K562 (cell line): ENCODE results near the gene FSD1L. TPM values are rescaled to one million over a fixed set of nuclear protein-coding genes. Genes with fewer than 3 reads are reported as not detected.

Source experiments
- ATAC-seq: fragments of 200-7000 bp; cut with Tn5 transposase; 3 replicates; pipeline ENCODE4 v1.9.1; 2020; ENCODE audit warnings: moderate library complexity
- BruUV-seq: library from RNA; stranded (reverse); fragments of 400-500 nt; replicated peaks from 2 replicates; lab custom pipeline; 2021; lab: Mats Ljungman, UMichigan
- CTCF ChIA-PET: fragments of 300-600 bp; formaldehyde crosslinking; extraction: SDS; loops from one replicate; lab custom pipeline; 2021; ENCODE audit warnings: low intra/inter-chr PET ratio; lab: Yijun Ruan, JAX
- POLR2A ChIA-PET: fragments of 300-600, 350-650 bp; sonication (Branson Sonifier 250); formaldehyde crosslinking; extraction: SDS; loops from one replicate; lab custom pipeline; 2021; ENCODE audit warnings: antibody characterized with exemption, inconsistent platforms; lab: Yijun Ruan, JAX
- DNase-seq, 4 experiments: peaks; one replicate each; pipeline versions ENCODE4 v3.0.0 to v3.0.0-alpha.2; 2011 to 2018; ENCODE audit warnings: low spot score in 3 of 4, mixed read lengths in 3 of 4; ENCODE audit errors: extremely low read depth in 1 of 4
- FAIRE-seq: peaks from 2 replicates; lab custom pipeline; 2011; peaks lifted over from hg19 to GRCh38; lab: Jason Lieb, UNC
- H2AFZ ChIP-seq: 2 replicates; pipeline ENCODE4 v1.6.0; 2011; ENCODE audit warnings: low read depth, low read length, control low read depth, inconsistent platforms
- H3K27ac ChIP-seq: fragments of 200-600 bp; 3 replicates; pipeline ENCODE4 v1.8.0; 2011; ENCODE audit warnings: low read depth, mild to moderate bottlenecking, control low read depth, inconsistent platforms, low read length, moderate library complexity, mixed read lengths; ENCODE audit errors: extremely low read depth
- H3K27me3 ChIP-seq, 2 experiments: fragments of 300-600 bp in 1 of 2; 2 replicates in 1 of 2; 3 replicates in 1 of 2; pipeline versions ENCODE4 v1.6.0 to v1.8.0; 2011; ENCODE audit warnings: inconsistent platforms in 2 of 2, low read length in 2 of 2, mild to moderate bottlenecking in 1 of 2, mixed read lengths in 1 of 2, moderate library complexity in 1 of 2; ENCODE audit not compliant: control insufficient read depth in 2 of 2, insufficient read depth in 2 of 2
- H3K36me3 ChIP-seq: fragments of 300-600 bp; 3 replicates; pipeline ENCODE4 v1.8.0; 2011; ENCODE audit warnings: mild to moderate bottlenecking, low read length, inconsistent platforms; ENCODE audit not compliant: control insufficient read depth, insufficient read depth
- H3K4me1 ChIP-seq, 2 experiments: fragments of 200-600 bp in 1 of 2; replicated peaks in 1 of 2; 2 replicates in 1 of 2; 3 replicates in 1 of 2; pipeline versions ENCODE4 v1.5.1 to v1.8.0; 2011; ENCODE audit warnings: inconsistent platforms in 2 of 2, low read length in 2 of 2, mild to moderate bottlenecking in 1 of 2, mixed read lengths in 1 of 2, moderate library complexity in 1 of 2; ENCODE audit not compliant: control insufficient read depth in 2 of 2, insufficient read depth in 2 of 2
- H3K4me2 ChIP-seq: 2 replicates; pipeline ENCODE4 v1.6.1; 2011; ENCODE audit warnings: low read length, control low read depth, inconsistent platforms, mixed read lengths; ENCODE audit not compliant: insufficient read depth
- H3K4me3 ChIP-seq: fragments of 200-600 bp; sonication (generic), shearing (Covaris generic); 2 replicates; pipeline ENCODE4 v1.5.1; 2016; ENCODE audit warnings: control low read depth, inconsistent platforms
- H3K79me2 ChIP-seq: fragments of 200-600 bp; 3 replicates; pipeline ENCODE4 v1.8.0; 2011; ENCODE audit warnings: low read length, inconsistent platforms; ENCODE audit not compliant: control insufficient read depth, insufficient read depth
- H3K9ac ChIP-seq, 2 experiments: 2 replicates each; pipeline versions ENCODE4 v1.6.0 to v1.6.1; 2011; ENCODE audit warnings: low read depth in 2 of 2, low read length in 2 of 2, control low read depth in 1 of 2, inconsistent platforms in 1 of 2, mild to moderate bottlenecking in 1 of 2, mixed read lengths in 1 of 2; ENCODE audit not compliant: insufficient read depth in 1 of 2
- H3K9me1 ChIP-seq: one replicate; pipeline ENCODE4 v1.6.0; 2011; ENCODE audit warnings: inconsistent platforms, mild to moderate bottlenecking, low read length, moderate library complexity; ENCODE audit not compliant: control insufficient read depth, insufficient read depth
- H3K9me3 ChIP-seq: replicated peaks from 2 replicates; pipeline ENCODE4 v1.5.1; 2011; ENCODE audit warnings: low read depth, low read length, inconsistent platforms; ENCODE audit not compliant: control insufficient read depth, insufficient read depth
- H4K20me1 ChIP-seq: replicated peaks from 2 replicates; pipeline ENCODE4 v1.6.1; 2011; ENCODE audit warnings: low read length, inconsistent platforms, mixed read lengths; ENCODE audit not compliant: control insufficient read depth, insufficient read depth
- ARID2 ChIP-seq: fragments of 450-650 bp; IDR thresholded peaks from 2 replicates; pipeline ENCODE4 v1.6.1; 2017; ENCODE audit warnings: antibody characterized with exemption, mild to moderate bottlenecking
- BMI1 ChIP-seq: fragments of 150-350 bp; IDR thresholded peaks from 2 replicates; pipeline ENCODE4 v1.6.1; 2014; ENCODE audit warnings: low read length
- CCAR2 ChIP-seq: fragments of 200-400 bp; formaldehyde crosslinking; IDR thresholded peaks from 2 replicates; pipeline ENCODE4 v1.6.1; 2017; ENCODE audit warnings: mild to moderate bottlenecking, low read depth, low read length
- DPF2 ChIP-seq: fragments of 450-650 bp; IDR thresholded peaks from 2 replicates; pipeline ENCODE4 v1.6.1; 2016
- MAFG ChIP-seq: fragments of 450-650 bp; conservative IDR thresholded peaks from 2 replicates; pipeline ENCODE4 v1.6.1; 2016; ENCODE audit warnings: missing genetic modification characterization, missing compliant biosample characterization
- NR3C1 ChIP-seq: sonication (generic); formaldehyde crosslinking; IDR thresholded peaks from 2 replicates; pipeline ENCODE4 v1.8.1; 2022; ENCODE audit warnings: missing genetic modification reagents
- PPARD ChIP-seq: fragments of 250-450 bp; sonication (Bioruptor Pico); IDR thresholded peaks from 2 replicates; pipeline ENCODE4 v1.8.0; 2022; ENCODE audit warnings: inconsistent platforms, mild to moderate bottlenecking, moderate library complexity
- RBM25 ChIP-seq: fragments of 200-400 bp; formaldehyde crosslinking; IDR thresholded peaks from 2 replicates; pipeline ENCODE4 v1.6.1; 2018; ENCODE audit warnings: low read length, low read depth, moderate library complexity; ENCODE audit not compliant: severe bottlenecking
- RFX7 ChIP-seq: fragments of 250-450 bp; sonication (Bioruptor Pico); IDR thresholded peaks from 2 replicates; pipeline ENCODE4 v1.5.1; 2021; ENCODE audit warnings: mild to moderate bottlenecking
- SIX5 ChIP-seq, 2 experiments: IDR thresholded peaks; 2 replicates each; pipeline ENCODE4 v1.6.1; 2011; ENCODE audit warnings: low read length in 2 of 2, borderline replicate concordance in 1 of 2, low read depth in 1 of 2, mild to moderate bottlenecking in 1 of 2, moderate library complexity in 1 of 2; ENCODE audit not compliant: insufficient read depth in 1 of 2
- TARDBP ChIP-seq: fragments of 450-650 bp; IDR thresholded peaks from 2 replicates; pipeline ENCODE4 v1.6.1; 2016
- ZNF354B ChIP-seq: fragments of 250-450 bp; sonication (Bioruptor Pico); IDR thresholded peaks from 2 replicates; pipeline ENCODE4 v1.4.0; 2020
- WGBS: fragments of 100-300 bp; shearing (Covaris generic); methylation state at CpG from one replicate; pipeline ENCODE4 v1.1.6; 2016; ENCODE audit warnings: low coverage, mixed read lengths; ENCODE audit not compliant: insufficient coverage; ENCODE audit errors: missing lambda C conversion rate; 5-methylcytosine and 5-hydroxymethylcytosine counted together
- in situ Hi-C: fragments of 300-500 bp; cut with MboI; formaldehyde crosslinking; loops from 4 replicates; pipeline ENCODE4 v1.15.0; 2018; ENCODE audit warnings: inconsistent platforms, mixed read lengths
- intact Hi-C: fragments of 100-400 bp; cut with micrococcal nuclease; formaldehyde crosslinking; loops from 2 replicates; pipeline ENCODE4 v1.14.2; 2022
- polyA plus RNA-seq, 8 experiments: library from polyadenylated mRNA; depleted of rRNA in 4 of 8; stranded (reverse) in 5 of 8; unstranded in 3 of 8; fragments of >200 nt; fragmentation: Nextera tagmentation in 2 of 8; fragmentation: Illumina TruSeq in 1 of 8; extraction: Ambion mirVana in 2 of 8; extraction: Trizol in 1 of 8; gene quantifications; 2 replicates each; pipeline versions ENCODE4 v1.2.1 to v1.2.3, GENCODE V29; 2011 to 2014; ENCODE audit warnings: inconsistent platforms in 1 of 8, missing spikeins in 1 of 8
- total RNA-seq, 7 experiments: library from RNA; depleted of rRNA in 6 of 7; stranded (reverse); fragments of >200 nt in 6 of 7; fragmentation: Illumina TruSeq in 2 of 7; extraction: Trizol in 2 of 7; gene quantifications; 2 replicates each; pipeline versions ENCODE4 v1.2.1 to v1.2.3, GENCODE V29; 2011 to 2021; ENCODE audit warnings: low replicate concordance in 1 of 7
- TF ChIP-seq, protein P1 (sequence below): fragments of 250-450 bp; sonication (Bioruptor Pico); IDR thresholded peaks from 2 replicates; pipeline ENCODE4 v1.5.0; 2021

FSD1L gene
- total and polyA plus RNA-seq, 9 of the 15 experiments (the other 6 are each of a cell fraction or from before 2014, with no cell fraction given), result 0.95 to 4.2 (median 2.1) TPM

DNA sequence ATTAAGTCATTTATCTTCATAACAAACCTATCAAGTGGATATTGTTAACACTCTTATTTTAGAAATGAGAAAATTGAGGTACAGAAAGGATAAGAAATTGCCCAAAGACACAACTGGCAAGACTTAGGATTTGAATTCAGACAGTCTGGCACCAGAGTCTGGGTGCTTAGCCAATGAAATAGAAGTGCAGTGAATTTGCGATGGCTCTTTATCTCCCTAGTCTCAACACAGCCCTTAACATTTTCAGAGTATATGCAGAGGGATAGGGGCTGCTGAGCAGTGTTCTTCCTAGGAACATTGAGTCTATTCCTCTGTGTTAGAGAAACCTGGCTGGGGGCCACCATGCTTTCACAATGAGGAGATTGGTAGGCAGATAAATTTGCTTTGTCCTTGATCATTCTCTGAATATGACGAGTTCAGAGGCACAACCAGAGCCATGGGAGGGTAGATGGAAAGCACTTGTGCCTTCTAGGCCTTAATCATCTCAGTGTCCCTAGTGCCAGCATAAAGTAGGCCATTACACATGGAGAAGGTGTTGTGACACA is 6.1 kb upstream of the FSD1L start:
- no peak overlapping the region for H3K27ac ChIP-seq
- intact Hi-C loops (loop anchor here (10.0 kb wide), 1 partner anchor 57 kb away; no protein-coding TSS in a partner anchor), in situ Hi-C loops (no loop called here)
- FAIRE-seq (no peak), DNase-seq (no peak), ATAC-seq (no peak)
- no peaks in the 10 kb centered on the region for H4K20me1 ChIP-seq
- no peaks in the 10 kb centered on the region for H3K79me2 ChIP-seq
- no peaks in the 10 kb centered on the region for H3K36me3 ChIP-seq
- POLR2A ChIA-PET, result no interaction called here
- WGBS, result 12% methylated on average over 2 of the region's 2 CpGs
- H3K27me3 ChIP-seq, result no peaks in the 10 kb centered on the region
- TF ChIP-seq ARID2 (no peak), ZNF354B (CRISPR knock-in tag) (no peak)
- no peak overlapping the region; the same call in 1 of the 2 replicates for H2AFZ ChIP-seq
- no peaks in the 10 kb centered on the region for H3K9me3 ChIP-seq
- no peaks in the 10 kb centered on the region; a peak in 1 of 5 replicates for H3K4me1 ChIP-seq
- no peak overlapping the region for H3K9ac ChIP-seq
- no peak overlapping the region for H3K4me3 ChIP-seq
- no peak overlapping the region for H3K4me2 ChIP-seq
- CTCF ChIA-PET, result no interaction called here
- BruUV-seq, result no TSS peak
- H3K9me1 ChIP-seq, result no peaks in the 10 kb centered on the region

DNA sequence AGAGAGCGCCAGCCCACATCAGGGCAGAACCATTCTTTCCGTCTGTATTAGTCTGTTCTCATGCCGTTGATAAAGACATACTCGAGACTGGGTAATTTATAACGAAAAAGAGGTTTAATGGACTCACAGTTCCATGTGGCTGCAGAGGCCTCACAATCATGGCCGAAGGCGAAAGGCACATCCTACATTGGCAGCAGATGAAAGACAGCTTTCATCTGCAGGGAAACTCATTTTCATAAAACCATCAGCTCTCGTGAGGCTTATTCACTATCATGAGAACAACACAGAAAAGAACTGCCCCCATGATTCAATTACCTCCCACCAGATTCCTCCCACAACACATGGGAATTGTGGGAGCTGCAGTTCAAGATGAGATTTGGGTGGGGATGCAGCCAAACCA is 4.7 kb upstream of the FSD1L start:
- H3K27ac ChIP-seq, result no peak overlapping the region
- H3K36me3 ChIP-seq, result no peaks in the 10 kb centered on the region
- H3K4me3 ChIP-seq, result no peak overlapping the region
- CTCF ChIA-PET, result no interaction called here
- in situ Hi-C loops (no loop called here), intact Hi-C loops (loop anchor here (10.0 kb wide), 1 partner anchor 58 kb away; no protein-coding TSS in a partner anchor)
- no peak overlapping the region for H2AFZ ChIP-seq
- POLR2A ChIA-PET, result no interaction called here
- FAIRE-seq (no peak), DNase-seq (no peak), ATAC-seq (no peak)
- no peaks in the 10 kb centered on the region for H3K9me3 ChIP-seq
- no peak overlapping the region for H3K4me2 ChIP-seq
- BruUV-seq, result no TSS peak
- H3K4me1 ChIP-seq, result peaks cover 4 to 9% of the 10 kb centered on the region in 2 experiments; a peak in 3 of 5 replicates
- H3K9ac ChIP-seq, result no peak overlapping the region
- H3K79me2 ChIP-seq, result no peaks in the 10 kb centered on the region
- 41% methylated on average over 8 of the region's 8 CpGs for WGBS
- no peaks in the 10 kb centered on the region for H3K9me1 ChIP-seq
- H4K20me1 ChIP-seq, result no peaks in the 10 kb centered on the region
- H3K27me3 ChIP-seq, result no peaks in the 10 kb centered on the region
- TF ChIP-seq TARDBP (no peak), SIX5 (IDR thresholded peaks at IDR 0.05; ENCODE audit: borderline replicate concordance in 1 of 2, insufficient read depth in 1 of 2, low read depth in 1 of 2, low read length in 2 of 2) (no peak), MAFG (tag) (no peak), DPF2 (no peak), RBM25 (no peak), RFX7 (CRISPR knock-in tag) (no peak), ZNF354B (CRISPR knock-in tag) (no peak), CCAR2 (no peak), NR3C1 (CRISPR knock-in tag) (no peak), BMI1 (no peak), PPARD (CRISPR knock-in tag) (no peak)
- TF ChIP-seq, protein P1, sequence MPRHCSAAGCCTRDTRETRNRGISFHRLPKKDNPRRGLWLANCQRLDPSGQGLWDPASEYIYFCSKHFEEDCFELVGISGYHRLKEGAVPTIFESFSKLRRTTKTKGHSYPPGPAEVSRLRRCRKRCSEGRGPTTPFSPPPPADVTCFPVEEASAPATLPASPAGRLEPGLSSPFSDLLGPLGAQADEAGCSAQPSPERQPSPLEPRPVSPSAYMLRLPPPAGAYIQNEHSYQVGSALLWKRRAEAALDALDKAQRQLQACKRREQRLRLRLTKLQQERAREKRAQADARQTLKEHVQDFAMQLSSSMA (CRISPR knock-in tag), result no peak
